Measurements from ENCODE around the gene ANKRD40.

DNA sequence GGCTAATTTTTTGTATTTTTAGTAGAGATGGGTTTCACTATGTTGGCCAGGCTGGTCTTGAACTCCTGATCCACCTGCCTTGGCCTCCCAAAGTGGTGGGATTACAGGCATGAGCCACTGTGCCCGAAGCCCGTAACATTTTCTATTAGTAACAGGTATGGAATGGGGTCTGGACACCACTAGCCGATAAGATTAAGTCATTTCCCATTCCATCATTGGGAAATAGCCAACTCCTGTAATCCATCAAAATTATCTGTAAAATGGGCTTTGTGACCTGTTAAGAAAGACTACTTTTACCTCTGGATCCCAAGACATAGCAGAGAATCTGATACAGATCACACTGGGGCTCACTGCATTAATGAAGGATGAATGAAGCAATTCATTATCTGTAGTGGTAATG, 7.8 kb upstream of the ANKRD40 start:
- TF ChIP-seq, protein P1, sequence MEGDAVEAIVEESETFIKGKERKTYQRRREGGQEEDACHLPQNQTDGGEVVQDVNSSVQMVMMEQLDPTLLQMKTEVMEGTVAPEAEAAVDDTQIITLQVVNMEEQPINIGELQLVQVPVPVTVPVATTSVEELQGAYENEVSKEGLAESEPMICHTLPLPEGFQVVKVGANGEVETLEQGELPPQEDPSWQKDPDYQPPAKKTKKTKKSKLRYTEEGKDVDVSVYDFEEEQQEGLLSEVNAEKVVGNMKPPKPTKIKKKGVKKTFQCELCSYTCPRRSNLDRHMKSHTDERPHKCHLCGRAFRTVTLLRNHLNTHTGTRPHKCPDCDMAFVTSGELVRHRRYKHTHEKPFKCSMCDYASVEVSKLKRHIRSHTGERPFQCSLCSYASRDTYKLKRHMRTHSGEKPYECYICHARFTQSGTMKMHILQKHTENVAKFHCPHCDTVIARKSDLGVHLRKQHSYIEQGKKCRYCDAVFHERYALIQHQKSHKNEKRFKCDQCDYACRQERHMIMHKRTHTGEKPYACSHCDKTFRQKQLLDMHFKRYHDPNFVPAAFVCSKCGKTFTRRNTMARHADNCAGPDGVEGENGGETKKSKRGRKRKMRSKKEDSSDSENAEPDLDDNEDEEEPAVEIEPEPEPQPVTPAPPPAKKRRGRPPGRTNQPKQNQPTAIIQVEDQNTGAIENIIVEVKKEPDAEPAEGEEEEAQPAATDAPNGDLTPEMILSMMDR (IDR thresholded peaks at IDR 0.05; ENCODE audit: insufficient read depth, low read length, poor library complexity, severe bottlenecking), result no peak
- no peak for TF ChIP-seq EZH2phosphoT487 (conservative IDR thresholded peaks at IDR 0.05; ENCODE audit: low read length)

All from SU-DHL-6 (cell line).